Measurements from ENCODE around the gene CERS6.

GRCh38 chr2:168821577-168821976 lies 365.5 kb downstream of the CERS6 start:
- TF ChIP-seq CTCF (conservative IDR thresholded peaks at IDR 0.05): no peak
- TF ChIP-seq EZH2 (IDR thresholded peaks at IDR 0.05; ENCODE audit: low read depth): no peak
